Stimulated activated CD8-positive, alpha-beta memory T cell treated with anti-CD3 and anti-CD28 coated beads, Interleukin-7, amount 100 ng/mL, for 1 hour (primary cell): ENCODE measurements around the gene SAMD5.

ENCODE experiments used
- DNase-seq, 2 donors: peaks; one replicate each; pipeline ENCODE4 v3.0.0-alpha.2; 2020; ENCODE audit warnings: low read depth in 2 of 2

SAMD5 gene

GRCh38 chr6:147508042-147508865, at the start of gene SAMD5:
TSS of gene SAMD5 (plus strand) at chr6:147508690. CDS start at chr6:147508929, 239 bp downstream.
- DNase-seq = no peak

- no peak for DNase-seq
Measured at GRCh38 chr6:147459780-147460179, 48.7 kb upstream of the SAMD5 start.

GRCh38 chr6:147463651-147464050, 44.8 kb upstream of the SAMD5 start:
- DNase-seq = no peak

GRCh38 chr6:147467428-147467827, 41.1 kb upstream of the SAMD5 start:
- DNase-seq = no peak

GRCh38 chr6:147467886-147468285, 40.6 kb upstream of the SAMD5 start:
- no peak for DNase-seq

- DNase-seq = no peak
Measured at GRCh38 chr6:147468634-147469033, 39.9 kb upstream of the SAMD5 start.

GRCh38 chr6:147479857-147480256, 28.6 kb upstream of the SAMD5 start:
- no peak for DNase-seq

GRCh38 chr6:147486683-147487082, 21.8 kb upstream of the SAMD5 start:
- DNase-seq = no peak

- no peak for DNase-seq
Measured at GRCh38 chr6:147497472-147497871, 11.0 kb upstream of the SAMD5 start.

GRCh38 chr6:147503587-147503986, 4.9 kb upstream of the SAMD5 start:
- no peak for DNase-seq

GRCh38 chr6:147504848-147505247, 3.6 kb upstream of the SAMD5 start:
- no peak for DNase-seq

GRCh38 chr6:147506704-147507114, 1.8 kb upstream of the SAMD5 start:
- DNase-seq = no peak

GRCh38 chr6:147507162-147508041, 1.1 kb upstream of the SAMD5 start:
- no peak for DNase-seq

GRCh38 chr6:147508866-147509608, 547 bp downstream of the SAMD5 start:
- DNase-seq = no peak

GRCh38 chr6:147509891-147510290, 1.4 kb downstream of the SAMD5 start:
- no peak for DNase-seq

- no peak for DNase-seq
Measured at GRCh38 chr6:147510929-147511590, 2.6 kb downstream of the SAMD5 start.

GRCh38 chr6:147514831-147515230, 6.3 kb downstream of the SAMD5 start:
- no peak for DNase-seq

GRCh38 chr6:147515327-147515726, 6.8 kb downstream of the SAMD5 start:
- no peak for DNase-seq

GRCh38 chr6:147522597-147522996, 14.1 kb downstream of the SAMD5 start:
- DNase-seq = no peak

GRCh38 chr6:147525519-147526209, 17.2 kb downstream of the SAMD5 start:
- DNase-seq = no peak

GRCh38 chr6:147527197-147527596, 18.7 kb downstream of the SAMD5 start:
- no peak for DNase-seq
